ENCODE measurements around the gene ALDH8A1.

Gene ALDH8A1

DNA sequence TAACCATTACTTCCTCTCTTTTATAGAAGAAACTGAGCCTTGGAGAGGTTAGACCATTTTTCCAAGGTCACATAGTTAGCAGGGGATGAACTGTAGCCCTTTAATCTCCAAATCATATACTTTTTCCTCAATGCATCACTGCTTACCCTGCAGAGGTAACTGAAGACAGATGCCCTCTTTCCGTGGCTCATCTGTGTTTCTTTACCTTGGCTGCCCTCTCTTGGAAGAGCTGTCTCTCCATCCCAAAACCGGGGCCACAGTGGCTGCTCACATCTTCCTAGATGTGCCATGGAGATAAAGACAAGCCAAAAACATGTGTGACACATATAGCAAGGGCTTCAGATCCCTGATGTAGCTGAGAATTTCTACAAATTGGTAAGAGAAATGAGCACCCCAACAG is 581 bp upstream of the ALDH8A1 start:
- DNase-seq: no peak

DNA sequence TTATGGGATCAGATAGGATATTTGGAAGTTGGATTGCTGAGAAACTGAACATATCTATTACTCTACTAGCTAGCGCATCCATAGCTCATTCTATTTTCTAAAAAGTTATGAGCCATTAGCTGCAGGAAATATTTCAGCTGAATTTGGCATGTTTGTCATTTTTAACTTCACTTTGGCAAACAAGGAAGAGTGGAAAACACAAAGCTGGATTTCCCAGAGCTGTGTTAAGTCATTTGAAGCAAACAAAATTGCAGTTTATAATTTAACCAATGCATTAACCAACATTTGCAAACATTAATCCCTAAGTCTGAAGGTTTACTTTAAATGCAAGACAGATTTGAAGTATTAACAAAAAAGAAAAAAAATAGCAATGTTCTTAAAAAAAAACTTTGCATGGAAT is 1.2 kb downstream of the ALDH8A1 start:
- DNase-seq: no peak

DNA sequence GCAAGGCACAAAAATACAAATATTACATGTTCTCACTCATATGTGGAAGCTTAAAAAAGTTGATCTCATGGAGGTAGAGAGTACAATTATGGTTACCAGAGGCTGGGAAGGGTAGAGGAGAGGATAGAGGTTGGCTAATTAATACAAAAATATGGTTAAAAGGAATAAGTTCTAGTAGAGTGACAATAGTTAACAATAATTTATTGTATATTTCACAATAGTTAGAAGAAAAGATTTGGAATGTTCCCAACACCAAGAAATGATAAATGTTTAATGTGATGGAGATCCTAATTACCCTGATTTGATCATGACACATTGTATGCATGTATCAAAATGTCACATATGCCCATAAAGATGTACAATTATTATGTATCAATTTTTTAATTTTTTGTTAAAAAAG is 1.8 kb downstream of the ALDH8A1 start:
- DNase-seq: no peak

DNA sequence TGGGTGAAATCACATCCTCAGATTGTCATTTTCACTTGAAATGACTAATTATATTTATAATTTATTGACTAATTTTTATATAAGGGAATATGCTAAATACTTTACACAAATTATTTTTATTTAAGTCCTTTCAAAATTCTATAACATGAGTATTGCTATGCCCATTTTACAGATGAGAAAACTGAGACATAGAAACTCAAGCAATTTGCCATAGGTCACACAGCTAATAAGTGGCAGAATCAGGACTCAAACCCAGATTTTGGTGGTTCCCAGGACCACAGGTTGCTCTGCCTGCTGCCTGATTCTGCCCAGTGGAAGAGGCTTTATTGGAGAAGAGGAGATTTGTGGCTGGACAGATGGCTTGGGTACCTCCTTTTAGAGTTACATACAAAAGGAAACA is 4.9 kb downstream of the ALDH8A1 start:
- DNase-seq: no peak

DNA sequence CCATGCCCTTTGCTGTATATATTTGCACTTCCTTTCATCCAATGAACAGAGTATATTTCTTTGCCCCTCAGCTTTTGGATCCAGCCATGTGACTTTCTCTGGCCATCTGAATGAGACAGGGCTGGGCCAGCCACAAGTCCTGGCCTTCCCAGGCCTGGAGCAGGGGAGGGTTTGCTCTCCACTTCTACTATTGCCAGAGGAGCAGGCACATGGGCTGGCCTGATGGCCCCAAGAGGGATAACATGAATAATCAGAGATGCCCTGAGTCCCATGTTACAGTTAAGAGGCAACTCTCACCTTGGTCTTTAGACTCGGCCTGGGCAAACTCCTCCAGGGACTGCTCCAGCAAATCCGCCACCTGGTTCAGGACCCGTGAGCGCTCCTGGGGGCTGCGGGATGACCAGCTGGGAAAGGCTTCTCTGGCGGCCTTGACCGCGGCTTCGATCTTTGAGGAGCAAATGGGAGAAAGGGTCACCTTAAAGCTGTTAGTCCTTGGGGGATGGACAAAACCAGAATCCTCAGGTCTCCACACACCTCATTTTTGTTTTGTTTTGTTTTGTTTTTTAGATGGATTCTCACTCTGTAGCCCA is 6.3 kb downstream of the ALDH8A1 start:
- no peak for DNase-seq

DNA sequence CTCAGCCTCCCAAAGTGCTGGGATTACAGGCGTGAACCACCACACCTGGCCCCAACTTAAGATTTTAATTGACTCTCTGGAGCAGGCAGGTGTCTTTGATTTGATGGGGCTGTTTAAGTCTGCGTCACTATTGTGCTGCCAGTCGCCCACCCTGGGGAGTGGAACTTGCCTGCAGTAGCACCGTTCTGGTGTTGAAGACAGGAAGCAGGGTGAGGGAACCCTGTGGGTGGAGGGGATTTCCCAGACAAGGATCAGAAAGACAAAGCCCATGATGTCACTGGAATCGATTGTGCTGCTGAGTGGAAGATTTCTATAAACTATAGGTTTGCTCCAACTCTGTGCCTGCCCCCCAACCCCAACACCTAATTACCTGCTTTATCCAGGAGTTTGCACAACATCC is 11.0 kb downstream of the ALDH8A1 start:
- DNase-seq: peak; percentile 69

DNA sequence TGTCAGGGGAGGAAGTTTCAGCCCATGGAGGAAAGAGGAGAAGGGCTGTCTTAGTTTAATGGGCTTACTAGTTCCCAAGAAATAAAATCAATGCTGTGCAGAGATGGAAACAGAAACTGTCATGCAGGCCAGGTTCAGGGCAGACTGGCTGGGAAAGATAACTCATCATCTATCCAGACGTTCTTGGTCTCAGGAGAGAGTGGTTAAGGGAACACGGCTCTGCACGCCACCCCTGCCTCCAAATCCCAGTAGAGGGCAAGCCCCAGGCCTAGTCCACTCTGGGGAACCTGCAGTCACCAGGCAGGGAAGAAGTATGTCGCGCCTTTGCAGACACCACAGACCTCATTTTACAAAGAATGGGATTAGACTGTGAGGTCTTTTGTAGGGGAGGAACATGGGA is 12.5 kb downstream of the ALDH8A1 start:
- DNase-seq: no peak

DNA sequence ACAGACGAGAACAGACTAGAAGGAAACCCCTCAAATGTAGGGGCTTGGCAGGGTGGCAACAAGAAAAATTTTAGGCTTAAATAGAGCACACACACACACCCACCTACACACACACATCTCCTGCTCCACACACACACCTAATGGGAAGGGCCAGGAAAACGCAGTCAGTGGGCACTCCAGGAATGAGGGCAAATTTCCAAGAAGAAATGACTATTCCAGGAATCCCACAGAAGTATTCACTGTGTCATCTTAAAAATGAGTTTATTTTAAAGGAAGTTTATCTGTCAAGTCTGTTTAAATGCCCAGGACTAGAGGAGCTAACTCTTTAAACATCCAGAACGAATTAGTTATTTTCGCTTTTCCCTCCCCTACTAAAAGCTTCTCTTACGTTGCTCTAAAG is 13.0 kb downstream of the ALDH8A1 start:
- no peak for DNase-seq

DNA sequence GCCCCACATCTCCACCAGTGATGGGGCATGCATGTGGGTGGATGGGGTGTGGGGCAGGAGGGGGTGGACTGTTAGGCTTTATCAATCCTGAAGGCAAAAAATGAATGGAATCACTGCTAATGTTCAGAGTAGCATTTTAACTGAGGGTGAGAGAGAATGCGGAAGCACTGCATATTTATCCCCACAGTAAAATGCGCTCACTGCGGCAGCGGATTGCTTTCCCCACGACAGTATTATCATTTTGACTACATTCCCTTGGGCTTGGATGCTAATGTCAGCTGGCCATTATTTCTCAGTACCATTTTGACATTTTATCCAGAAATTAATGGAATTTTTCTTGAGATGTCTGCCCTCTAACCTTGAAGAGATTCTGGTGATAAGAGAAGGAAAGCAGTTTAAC is 13.4 kb downstream of the ALDH8A1 start:
- DNase-seq: no peak

DNA sequence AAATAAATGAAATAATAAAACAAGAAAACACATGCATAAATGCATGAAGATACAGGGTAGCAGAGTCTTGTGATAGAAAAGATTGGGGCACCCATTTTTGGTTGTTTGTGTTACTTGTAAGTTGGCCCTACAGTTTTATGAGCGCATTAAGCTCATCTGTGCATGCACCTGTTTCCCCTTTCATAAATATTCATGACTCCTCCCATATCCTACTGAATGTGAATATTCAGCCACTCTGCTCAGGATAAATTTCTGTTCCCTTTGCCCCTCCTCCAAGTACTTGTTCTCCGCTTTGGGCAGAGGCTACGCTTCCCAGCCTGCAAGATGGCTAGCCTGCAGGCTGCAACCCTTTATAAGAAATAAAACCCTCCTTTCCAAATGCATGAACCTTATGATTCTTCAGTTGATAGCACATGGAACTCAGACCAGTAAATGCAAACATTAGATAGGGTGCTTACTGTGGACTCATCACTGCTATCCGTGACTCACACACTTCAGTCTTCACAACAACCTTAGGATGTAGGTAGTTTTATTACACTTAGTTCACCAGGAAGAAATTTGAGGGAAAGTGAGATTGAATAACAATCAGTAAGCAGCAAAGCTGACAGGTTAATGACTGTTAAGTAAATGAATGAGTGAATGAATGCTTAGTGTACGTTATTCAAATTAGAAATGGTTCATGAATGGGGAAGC is 15.0 kb downstream of the ALDH8A1 start:
- no peak for DNase-seq

DNA sequence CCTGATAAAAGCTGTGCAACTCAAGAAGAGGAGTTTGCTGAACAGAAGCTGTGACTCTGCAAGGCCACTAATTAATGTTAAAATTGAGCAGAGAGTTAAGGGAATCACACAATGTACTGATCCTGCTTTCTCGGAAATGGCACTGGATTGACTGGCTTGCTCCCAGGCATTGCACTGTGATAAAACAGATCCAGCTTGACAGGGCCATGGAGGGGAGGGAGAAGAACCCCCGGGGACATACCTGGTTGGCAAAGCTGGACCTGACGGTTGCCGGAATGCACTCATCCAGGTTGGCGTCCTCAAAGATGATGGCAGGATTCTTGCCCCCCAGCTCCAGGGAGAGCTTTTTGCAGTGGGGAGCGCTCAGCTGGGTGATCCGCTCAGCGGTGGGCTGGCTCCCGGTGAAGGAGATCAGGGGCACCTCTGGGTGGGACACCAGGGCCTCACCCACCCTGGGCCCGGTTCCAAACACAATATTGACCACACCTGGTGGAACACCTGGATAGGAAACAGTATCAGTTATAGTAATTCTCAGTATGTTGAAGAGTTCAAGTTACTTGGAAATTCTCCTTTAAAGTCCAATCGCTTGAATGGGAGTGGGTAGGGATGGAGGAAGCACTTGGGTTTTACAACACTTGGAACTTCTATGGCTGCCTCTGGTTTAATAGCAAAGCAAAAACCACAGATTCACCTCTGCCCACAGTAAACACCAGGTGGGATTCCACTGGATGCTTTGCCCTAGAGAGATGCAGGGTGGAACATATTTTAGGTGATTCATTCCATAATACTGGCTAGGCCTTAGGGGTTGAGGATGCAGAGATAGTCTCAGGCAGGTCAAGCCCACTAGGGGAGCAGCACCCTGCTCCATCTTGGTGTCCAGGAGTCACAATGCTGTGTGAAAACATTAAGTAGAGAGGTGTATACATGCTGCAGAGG is 17.1 kb downstream of the ALDH8A1 start:
- DNase-seq: no peak

DNA sequence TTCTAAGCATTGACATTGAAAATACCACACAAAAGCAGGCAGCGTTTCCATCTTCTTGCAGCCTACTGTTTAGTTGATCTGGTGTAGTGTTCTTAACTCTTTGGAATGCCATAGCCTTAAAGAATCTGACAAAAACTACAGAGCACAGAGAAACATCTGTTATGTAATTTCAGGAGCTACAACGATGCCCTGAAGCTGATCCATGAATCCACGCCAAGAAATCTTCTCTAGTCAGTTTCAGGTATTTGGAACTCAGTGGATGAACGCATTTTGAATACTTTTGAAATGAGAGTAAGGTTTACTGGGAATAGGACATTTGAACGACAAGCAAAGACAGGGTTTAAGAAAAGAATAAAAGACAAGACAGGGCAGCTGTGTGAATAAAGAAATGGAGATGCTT is 17.8 kb downstream of the ALDH8A1 start:
- DNase-seq: no peak

DNA sequence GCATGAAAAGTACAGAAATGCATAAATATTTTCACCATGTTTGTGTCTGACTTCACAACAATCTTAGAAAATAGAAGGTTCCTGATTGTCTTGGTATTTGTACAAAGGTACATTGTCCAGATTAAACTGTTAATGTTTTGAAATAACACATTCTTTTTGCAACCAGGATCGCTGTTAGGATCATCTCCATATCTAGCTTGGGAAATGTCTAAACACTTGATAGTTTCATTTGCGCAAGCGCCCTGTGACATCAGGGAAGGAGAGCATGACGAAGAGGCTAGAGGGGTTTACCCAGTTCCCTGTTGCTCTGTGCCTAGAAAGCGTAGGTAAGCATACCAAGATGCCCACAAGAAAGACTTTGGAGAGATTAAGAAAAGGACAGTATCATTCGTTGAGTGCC is 19.4 kb downstream of the ALDH8A1 start:
- DNase-seq: no peak

DNA sequence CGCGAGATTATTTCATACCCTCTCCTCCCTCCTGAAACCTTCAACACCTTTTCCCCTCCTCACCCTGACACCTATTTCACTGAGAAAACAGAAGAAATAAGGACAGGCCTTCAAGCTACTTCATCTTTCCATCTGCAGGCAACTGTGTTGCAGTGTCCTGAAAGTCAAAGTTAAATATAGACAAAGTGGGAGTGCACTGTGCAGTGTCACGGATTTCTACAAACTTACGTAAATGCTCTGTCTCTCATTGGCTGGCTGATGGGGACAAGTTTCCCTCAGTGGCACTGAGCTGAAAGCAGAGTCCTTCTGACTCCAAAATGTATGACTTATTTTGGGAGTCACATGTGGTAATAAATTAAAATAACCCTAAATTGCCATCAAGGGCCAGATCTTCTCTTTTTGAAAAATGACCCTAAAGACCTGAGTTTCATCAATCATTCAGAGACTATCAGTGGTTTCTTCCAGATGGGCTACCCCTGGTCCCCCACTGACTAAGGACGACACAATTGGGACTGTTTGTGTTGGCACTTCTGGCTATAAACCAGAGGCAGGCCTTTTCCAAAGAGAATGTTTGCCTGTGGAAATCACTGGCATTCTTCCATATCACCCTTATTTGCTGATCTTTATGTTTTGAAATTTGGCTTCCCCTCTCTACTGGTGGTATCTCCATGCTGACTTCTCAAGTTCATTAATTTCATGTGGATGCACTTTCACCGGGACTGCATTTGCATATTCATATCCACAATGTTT is 21.6 kb downstream of the ALDH8A1 start:
- DNase-seq: no peak

DNA sequence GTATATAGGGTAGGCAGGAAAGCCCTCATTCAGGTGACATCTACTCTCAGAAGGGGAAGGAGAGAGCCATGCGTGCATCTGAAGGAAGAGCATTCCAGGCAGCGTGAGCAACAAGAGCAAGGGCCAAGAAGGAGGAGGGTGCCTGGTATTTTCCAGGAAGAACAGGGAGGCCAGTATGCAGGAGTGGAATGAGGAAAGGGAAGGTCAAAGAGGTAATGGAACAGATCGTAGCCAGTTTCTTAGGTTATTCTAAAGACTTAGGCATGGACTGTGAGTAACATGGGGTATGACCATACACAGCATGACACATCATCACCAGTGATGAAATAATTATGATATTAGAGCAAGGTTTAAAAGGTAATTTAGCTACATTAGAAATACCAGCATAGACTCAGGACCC is 24.1 kb downstream of the ALDH8A1 start:
- DNase-seq: no peak

DNA sequence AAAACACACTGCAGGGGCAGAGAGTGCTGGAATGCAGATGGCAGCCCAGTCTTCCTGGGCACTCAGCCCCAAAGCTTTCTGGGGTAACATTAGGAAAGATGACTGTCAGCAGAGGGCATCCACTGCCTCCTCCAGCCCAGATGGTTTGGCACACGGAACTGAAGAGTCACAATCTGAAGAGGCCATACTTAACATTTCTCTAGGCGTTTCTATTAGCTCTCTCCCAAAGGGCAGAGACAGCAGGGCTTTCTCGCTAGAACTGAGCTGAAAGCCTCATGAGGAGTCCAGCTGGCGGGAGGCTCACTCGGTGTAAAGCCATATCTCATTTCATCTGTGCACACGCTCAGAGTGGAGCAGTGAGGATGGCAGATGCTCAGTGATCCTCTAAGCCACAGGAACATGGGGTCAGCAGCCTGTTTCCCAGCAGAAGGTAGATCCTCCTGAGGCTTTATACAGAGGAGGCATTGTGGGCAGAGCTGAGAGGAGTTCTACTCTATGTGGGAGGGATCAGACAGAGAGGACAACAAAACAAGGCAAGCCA is 28.1 kb downstream of the ALDH8A1 start:
- DNase-seq: no peak

DNA sequence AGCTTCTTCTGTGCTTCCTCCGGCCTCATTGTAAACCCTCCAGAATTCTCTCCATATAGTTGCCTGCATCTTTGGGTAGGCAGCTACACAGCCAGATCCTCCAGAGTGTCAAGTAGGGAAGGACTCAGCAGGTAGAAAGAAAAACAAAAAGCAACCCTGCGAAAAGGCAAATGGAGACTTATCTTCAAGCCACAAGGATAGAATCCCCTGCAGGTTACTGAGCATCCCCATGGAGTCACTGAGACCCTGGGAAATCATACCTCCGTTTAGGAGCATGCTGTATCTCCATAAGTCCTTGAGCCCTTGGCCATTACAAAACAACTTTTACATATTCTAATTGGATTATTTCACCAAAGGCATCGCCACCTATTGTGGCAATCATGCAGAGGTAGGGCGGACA is 28.6 kb downstream of the ALDH8A1 start:
- no peak for DNase-seq

DNA sequence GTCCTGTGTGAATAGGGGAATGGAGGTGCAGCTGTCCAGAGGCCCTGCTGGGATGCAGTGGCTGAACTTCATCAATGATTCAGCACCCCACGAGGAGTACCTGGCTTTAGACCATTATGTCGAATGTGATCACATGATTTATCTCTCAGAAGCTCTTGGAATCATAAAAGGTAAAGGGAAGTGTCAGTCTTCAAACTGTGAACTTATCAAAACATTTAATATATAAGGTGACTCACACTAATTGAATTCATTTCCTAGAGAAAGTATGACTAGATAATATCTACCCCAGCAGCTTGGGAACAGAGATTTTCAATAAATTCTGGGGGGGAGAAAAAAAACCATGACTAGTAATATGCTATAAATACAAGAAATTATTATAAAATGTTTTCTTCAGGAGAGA is 29.5 kb downstream of the ALDH8A1 start:
- no peak for DNase-seq

DNA sequence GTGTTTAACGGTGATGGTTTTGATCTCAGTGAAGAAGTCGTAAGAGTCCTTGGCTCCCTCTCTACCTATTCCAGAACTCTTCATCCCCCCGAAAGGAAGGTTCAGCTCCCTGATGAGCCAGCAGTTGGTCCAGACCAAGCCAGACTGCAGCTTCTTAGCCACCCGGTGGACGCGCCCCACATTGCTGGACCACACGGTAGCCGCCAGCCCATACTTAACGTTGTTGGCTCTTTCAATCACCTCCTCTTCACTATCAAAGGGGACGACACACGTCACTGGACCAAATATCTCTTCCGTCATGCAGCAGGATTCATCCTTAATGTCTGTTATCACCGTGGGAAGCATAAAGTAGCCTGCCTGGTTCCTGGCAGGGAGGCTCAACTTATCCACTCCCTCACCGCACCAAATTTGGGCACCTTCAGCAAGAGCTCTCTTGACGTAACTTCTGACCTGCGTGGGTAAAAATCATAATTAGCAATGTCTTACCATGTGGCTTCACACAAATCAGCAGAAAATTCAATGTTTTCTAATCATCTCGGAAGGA is 31.4 kb downstream of the ALDH8A1 start:
- no peak for DNase-seq

DNA sequence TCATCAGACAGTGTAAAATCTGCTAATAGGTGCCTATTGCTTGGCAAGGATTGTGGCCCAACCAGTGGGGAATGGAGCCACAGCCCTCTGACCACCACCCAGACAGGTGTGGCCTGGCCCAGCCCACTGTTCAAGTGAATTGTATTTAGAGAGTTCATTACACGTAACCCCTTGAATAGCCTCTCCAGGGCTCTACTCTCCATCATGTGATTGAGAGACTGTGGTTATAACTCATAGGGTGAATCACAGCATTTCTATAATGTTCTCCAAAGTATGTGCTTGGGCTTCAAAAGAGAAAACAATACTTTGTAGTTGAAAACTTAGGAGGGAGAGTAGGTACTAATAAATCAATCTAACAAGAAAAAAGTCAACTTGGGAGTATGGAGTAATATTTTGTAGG is 38.4 kb downstream of the ALDH8A1 start:
- DNase-seq: no peak

DNA sequence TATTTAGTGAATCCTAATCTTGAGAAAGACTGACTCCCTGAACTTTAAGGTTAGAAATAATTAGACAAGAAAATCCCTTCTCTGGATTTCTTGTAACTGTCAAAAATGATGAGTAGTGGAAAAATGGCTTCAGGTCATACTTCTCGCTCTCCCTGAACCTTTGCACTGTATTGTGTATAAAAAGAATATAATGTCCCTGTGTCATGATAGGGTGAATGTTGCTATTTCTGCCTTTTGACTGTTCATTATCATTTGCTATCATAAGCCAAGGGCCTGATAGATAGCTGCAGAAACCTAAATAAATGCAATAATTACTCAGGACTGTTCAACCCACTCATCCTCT is 39.3 kb downstream of the ALDH8A1 start:
- no peak for DNase-seq

DNA sequence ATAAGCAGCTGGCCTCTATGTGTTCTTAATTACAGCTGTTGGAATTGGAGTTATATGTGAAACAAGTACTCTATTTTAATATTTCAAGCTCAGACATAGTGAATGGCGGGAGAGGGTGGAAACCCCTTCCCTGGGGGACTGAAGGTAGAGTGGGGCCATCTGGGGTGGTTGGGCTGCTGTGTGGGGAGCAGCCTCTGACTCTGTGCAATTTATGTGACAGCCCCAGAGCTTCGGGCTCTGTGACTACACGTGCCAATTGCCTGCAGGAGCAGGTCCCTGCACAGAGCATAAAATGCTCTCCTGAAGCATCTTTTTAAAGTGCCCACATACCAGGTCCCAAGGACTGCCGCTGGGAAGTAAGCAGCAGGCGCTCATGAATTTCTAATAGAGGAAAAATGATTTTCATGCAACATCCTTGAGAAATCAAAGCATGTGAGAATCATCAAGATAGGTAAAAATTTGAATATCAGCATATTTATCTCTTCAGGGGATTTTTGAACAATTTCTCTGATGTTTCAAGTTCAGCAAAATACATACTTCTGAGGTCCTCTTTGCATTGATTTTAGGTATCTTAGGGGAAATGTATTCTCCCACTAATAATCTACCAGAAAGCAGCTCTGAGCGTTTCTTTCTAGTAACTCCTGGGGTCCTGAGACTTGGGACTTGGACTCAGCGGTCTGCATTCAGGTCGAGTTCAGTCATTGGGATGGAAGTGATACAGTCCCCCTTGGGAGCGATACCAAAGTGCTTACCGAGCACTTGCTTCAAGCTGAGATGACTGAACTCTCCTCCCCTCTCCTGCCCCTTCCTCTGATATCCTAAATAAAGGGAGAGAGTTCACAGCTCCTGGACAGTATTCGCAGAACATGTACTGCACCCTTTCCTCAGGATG is 40.0 kb downstream of the ALDH8A1 start:
- no peak for DNase-seq
